Loucy (cell line): ENCODE results near the gene SPATA32.

Source experiments
- H2AFZ ChIP-seq: fragments of 200-600 bp; sonication (generic); 2 replicates; pipeline ENCODE4 v1.6.0; 2016; ENCODE audit warnings: antibody characterized with exemption, mild to moderate bottlenecking, low read length, moderate library complexity
- H3F3A ChIP-seq: fragments of 200-600 bp; 2 replicates; pipeline ENCODE4 v1.6.0; 2016; ENCODE audit warnings: antibody characterized with exemption, low read depth, mild to moderate bottlenecking
- H3K27me3 ChIP-seq: fragments of 200-600 bp; sonication (generic); 2 replicates; pipeline ENCODE4 v1.6.1; 2014; ENCODE audit warnings: low read length, mild to moderate bottlenecking; ENCODE audit not compliant: insufficient read depth, poor library complexity, severe bottlenecking
- H3K36me3 ChIP-seq: fragments of 200-600 bp; sonication (generic); 2 replicates; pipeline ENCODE4 v1.6.1; 2016; ENCODE audit warnings: low read length; ENCODE audit not compliant: insufficient read depth
- H3K4me1 ChIP-seq: fragments of 200-600 bp; sonication (generic); 2 replicates; pipeline ENCODE4 v1.5.1; 2014; ENCODE audit warnings: low read length, mild to moderate bottlenecking; ENCODE audit not compliant: insufficient read depth, poor library complexity, severe bottlenecking
- H3K4me2 ChIP-seq: fragments of 200-600 bp; sonication (generic); 2 replicates; pipeline ENCODE4 v1.6.0; 2014; ENCODE audit warnings: antibody characterized with exemption, low read length, low read depth, mild to moderate bottlenecking; ENCODE audit not compliant: poor library complexity, severe bottlenecking
- H3K4me3 ChIP-seq: fragments of 200-600 bp; sonication (generic); 2 replicates; pipeline ENCODE4 v1.5.1; 2014; ENCODE audit warnings: low read length, mild to moderate bottlenecking, mixed read lengths; ENCODE audit not compliant: poor library complexity, severe bottlenecking
- H3K79me2 ChIP-seq: fragments of 200-600 bp; sonication (generic); 2 replicates; pipeline ENCODE4 v1.6.1; 2014; ENCODE audit warnings: low read length; ENCODE audit not compliant: insufficient read depth
- H3K9ac ChIP-seq: fragments of 200-600 bp; sonication (generic); 2 replicates; pipeline ENCODE4 v1.6.0; 2014; ENCODE audit warnings: mild to moderate bottlenecking, low read depth, low read length, moderate library complexity; ENCODE audit not compliant: poor library complexity, severe bottlenecking
- H3K9me2 ChIP-seq: fragments of 200-600 bp; sonication (generic); replicated peaks from 2 replicates; pipeline ENCODE4 v1.6.1; 2016; ENCODE audit warnings: low read depth, low read length, mixed read lengths
- H3K9me3 ChIP-seq: fragments of 200-600 bp; sonication (generic); 2 replicates; pipeline ENCODE4 v1.6.1; 2014; ENCODE audit warnings: mild to moderate bottlenecking, antibody characterized with exemption, low read length, low read depth; ENCODE audit not compliant: insufficient read depth
- H4K20me1 ChIP-seq: fragments of 200-600 bp; sonication (generic); 2 replicates; pipeline ENCODE4 v1.6.0; 2014; ENCODE audit warnings: antibody characterized with exemption, low read length, mild to moderate bottlenecking; ENCODE audit not compliant: insufficient read depth, poor library complexity, severe bottlenecking
- EZH2phosphoT487 ChIP-seq: fragments of 200-600 bp; IDR thresholded peaks from 2 replicates; pipeline ENCODE4 v1.6.1; 2018; ENCODE audit warnings: antibody characterized with exemption, mild to moderate bottlenecking, moderate library complexity, borderline replicate concordance
- TF ChIP-seq, protein P1 (sequence below): fragments of 200-600 bp; sonication (generic); conservative IDR thresholded peaks from 2 replicates; pipeline ENCODE4 v1.5.1; 2014; ENCODE audit warnings: mild to moderate bottlenecking, antibody characterized with exemption, low read length

Gene SPATA32

DNA sequence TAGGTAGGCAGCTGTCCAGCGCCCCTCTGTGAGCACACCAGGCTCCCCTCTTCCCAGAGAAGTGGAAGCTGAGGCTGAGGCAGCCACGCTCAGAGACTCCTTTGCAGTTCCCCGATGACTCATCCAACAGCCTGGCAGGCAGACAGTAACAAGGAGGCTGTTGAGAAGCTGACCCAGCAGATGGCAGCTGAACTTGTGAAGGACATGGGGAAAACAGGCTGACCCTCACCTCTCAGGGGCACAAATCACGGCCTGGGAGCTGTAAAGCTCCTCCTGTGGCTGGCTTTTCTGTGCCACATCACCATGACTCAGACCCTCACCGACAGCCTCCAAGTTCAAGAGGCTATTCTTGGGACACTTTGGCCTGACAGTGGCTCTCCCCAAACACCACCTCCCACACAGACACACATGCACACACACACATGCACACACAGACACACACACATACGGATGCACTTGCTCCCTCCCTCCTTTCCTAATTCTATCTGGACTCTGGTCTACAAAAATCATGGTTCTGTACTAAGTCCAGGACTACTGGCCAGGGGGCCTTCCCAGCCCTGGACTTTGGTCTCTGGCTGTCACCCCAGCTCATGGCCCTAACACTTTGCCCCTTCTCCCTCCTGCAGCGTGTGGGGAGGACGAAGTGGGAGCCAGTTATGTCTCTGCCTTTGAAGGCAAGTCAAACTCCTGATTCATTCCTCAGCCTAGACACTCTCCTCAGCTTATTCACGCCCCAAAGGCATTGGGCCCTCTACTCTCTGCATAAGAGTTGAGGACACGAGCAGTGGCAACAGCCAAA is 31.7 kb upstream of the SPATA32 start:
- Histone ChIP-seq H3K27me3 (no peaks in the 10 kb centered on the region), H3K9me2 (no peaks in the 10 kb centered on the region), H3K9me3 (no peaks in the 10 kb centered on the region), H4K20me1 (no peaks in the 10 kb centered on the region), H3K4me3 (no peak overlapping the region), H3K9ac (peak overlapping the region; percentile 26), H2AFZ (no peak overlapping the region), H3K4me2 (no peak overlapping the region), H3K4me1 (peaks cover 22% of the 10 kb centered on the region), H3F3A (no peaks in the 10 kb centered on the region), H3K36me3 (peaks cover 17% of the 10 kb centered on the region; the same call in 1 of the 2 replicates), H3K79me2 (peaks cover 24% of the 10 kb centered on the region; the same call in 1 of the 2 replicates)
- TF ChIP-seq EZH2phosphoT487: no peak
- TF ChIP-seq, protein P1, sequence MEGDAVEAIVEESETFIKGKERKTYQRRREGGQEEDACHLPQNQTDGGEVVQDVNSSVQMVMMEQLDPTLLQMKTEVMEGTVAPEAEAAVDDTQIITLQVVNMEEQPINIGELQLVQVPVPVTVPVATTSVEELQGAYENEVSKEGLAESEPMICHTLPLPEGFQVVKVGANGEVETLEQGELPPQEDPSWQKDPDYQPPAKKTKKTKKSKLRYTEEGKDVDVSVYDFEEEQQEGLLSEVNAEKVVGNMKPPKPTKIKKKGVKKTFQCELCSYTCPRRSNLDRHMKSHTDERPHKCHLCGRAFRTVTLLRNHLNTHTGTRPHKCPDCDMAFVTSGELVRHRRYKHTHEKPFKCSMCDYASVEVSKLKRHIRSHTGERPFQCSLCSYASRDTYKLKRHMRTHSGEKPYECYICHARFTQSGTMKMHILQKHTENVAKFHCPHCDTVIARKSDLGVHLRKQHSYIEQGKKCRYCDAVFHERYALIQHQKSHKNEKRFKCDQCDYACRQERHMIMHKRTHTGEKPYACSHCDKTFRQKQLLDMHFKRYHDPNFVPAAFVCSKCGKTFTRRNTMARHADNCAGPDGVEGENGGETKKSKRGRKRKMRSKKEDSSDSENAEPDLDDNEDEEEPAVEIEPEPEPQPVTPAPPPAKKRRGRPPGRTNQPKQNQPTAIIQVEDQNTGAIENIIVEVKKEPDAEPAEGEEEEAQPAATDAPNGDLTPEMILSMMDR: no peak

DNA sequence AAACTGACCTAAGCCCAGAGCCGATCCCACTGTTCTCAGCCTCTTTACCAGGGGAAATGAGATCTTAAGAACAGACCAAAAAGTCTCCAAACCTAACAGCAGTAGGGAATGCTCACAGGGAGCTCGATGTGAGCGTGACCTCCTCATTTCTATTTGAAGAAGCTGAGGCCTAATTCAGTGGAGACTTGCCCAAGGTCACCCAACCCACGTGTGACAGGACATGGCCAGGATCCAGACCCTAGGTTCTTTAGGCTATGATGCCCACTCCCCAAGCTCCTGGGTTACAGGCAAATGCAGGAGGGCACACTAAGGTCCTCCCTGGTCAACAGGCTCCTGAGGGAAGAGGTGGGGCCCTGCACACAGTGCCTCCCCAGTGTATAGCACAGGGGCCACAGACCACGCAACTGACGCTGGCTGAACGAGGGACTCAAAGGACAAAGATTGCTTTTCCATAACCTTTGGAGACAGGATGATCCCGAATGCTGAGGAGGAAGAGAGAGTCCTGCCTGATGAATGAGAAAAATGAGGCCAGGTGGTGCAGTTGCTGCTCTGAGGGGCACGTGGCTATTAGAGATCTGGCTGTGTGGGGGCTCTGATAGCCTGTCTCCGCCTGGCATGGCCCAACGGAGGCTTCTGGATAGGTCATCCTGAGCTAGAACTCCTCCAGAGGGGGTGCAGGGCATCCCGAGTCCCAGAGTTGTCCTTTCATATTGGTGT is 31.0 kb upstream of the SPATA32 start:
- H3K9ac ChIP-seq: no peak overlapping the region
- no peaks in the 10 kb centered on the region for H4K20me1 ChIP-seq
- no peak overlapping the region for H3K4me2 ChIP-seq
- no peak overlapping the region for H3K4me3 ChIP-seq
- peaks cover 22% of the 10 kb centered on the region for H3K4me1 ChIP-seq
- H3K9me2 ChIP-seq: no peaks in the 10 kb centered on the region
- H3K9me3 ChIP-seq: no peaks in the 10 kb centered on the region
- H3K27me3 ChIP-seq: no peaks in the 10 kb centered on the region
- TF ChIP-seq, protein P1: no peak
- no peak for TF ChIP-seq EZH2phosphoT487
- H3F3A ChIP-seq: no peaks in the 10 kb centered on the region
- H2AFZ ChIP-seq: no peak overlapping the region
- peaks cover 19% of the 10 kb centered on the region; the same call in 1 of the 2 replicates for H3K36me3 ChIP-seq
- H3K79me2 ChIP-seq: peaks cover 24% of the 10 kb centered on the region; the same call in 1 of the 2 replicates

DNA sequence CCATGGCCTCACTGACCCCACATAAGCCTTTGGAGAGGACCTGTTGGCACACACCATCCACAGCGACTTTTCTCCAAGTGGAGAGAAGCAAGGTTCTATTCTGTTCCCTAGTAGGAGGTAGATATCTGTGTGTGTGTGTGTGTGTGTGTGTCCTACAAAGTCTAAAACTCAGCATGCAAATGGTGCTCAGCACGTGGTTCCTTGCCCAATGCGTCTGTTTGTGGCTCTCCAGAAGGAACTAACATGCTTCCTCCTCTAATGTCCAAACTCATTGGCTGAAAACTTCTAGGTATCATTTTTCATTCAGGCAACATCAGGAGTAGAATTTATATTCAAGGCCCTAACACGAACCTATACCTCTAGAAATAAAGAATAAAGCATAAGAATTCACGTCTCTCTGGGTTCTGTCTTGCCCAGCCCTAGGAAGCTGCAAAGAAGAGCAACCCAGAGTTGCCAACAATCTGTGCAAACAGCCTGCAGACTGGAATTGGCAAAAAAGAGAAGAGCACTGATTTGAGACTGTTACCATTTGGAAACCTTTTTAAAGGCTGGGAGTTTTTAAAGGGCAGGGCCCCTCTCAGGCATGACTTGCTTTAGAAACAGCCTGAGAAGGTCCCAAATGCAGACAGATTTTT is 29.4 kb upstream of the SPATA32 start:
- H3K36me3 ChIP-seq: peaks cover 23% of the 10 kb centered on the region; the same call in 1 of the 2 replicates
- H3K4me2 ChIP-seq: no peak overlapping the region
- peaks cover 17% of the 10 kb centered on the region for H3K4me1 ChIP-seq

More for the DNA sequence above, 29.4 kb upstream of the SPATA32 start:
- H2AFZ ChIP-seq: no peak overlapping the region
- H3K27me3 ChIP-seq: no peaks in the 10 kb centered on the region
- H3F3A ChIP-seq: no peaks in the 10 kb centered on the region
- no peak overlapping the region for H3K9ac ChIP-seq
- TF ChIP-seq, protein P1: no peak
- no peak for TF ChIP-seq EZH2phosphoT487
- H4K20me1 ChIP-seq: no peaks in the 10 kb centered on the region
- no peak overlapping the region for H3K4me3 ChIP-seq
- H3K9me3 ChIP-seq: no peaks in the 10 kb centered on the region
- peaks cover 14% of the 10 kb centered on the region; the same call in 1 of the 2 replicates for H3K79me2 ChIP-seq
- no peaks in the 10 kb centered on the region for H3K9me2 ChIP-seq
